HEK293T (cell line): ENCODE measurements around the gene PARVB.

Experiments
- FOXM1 ChIP-seq: fragments of 450-650 bp; IDR thresholded peaks from 2 replicates; pipeline ENCODE4 v1.6.1; 2017; ENCODE audit warnings: mild to moderate bottlenecking, borderline replicate concordance
- HDGF ChIP-seq: fragments of 450-650 bp; IDR thresholded peaks from 2 replicates; pipeline ENCODE4 v1.6.1; 2017; ENCODE audit warnings: antibody characterized with exemption, borderline replicate concordance
- TARDBP ChIP-seq: fragments of 450-650 bp; IDR thresholded peaks from 2 replicates; pipeline ENCODE4 v1.6.1; 2016

GRCh38 chr22:44002324-44002723, 21.8 kb upstream of the PARVB start:
- no peak for TF ChIP-seq FOXM1
- no peak for TF ChIP-seq TARDBP
- TF ChIP-seq HDGF: no peak
